Upper lobe of right lung (tissue), 1 donor: ENCODE results near the gene IMPA2. TPM values are rescaled to one million over a fixed set of nuclear protein-coding genes. Genes with fewer than 3 reads are reported as not detected.

ENCODE experiments used
- ATAC-seq: fragments of 200-7000 bp; cut with Tn5 transposase; one replicate; pipeline ENCODE4 v1.9.1; 2020; ENCODE audit warnings: mild to moderate bottlenecking, moderate library complexity
- DNase-seq: peaks from one replicate; pipeline ENCODE4 v3.0.0-alpha.2; 2020
- H3K27ac ChIP-seq: fragments of 200-600 bp; one replicate; pipeline ENCODE4 v1.8.0; 2022
- H3K27me3 ChIP-seq: fragments of 200-600 bp; one replicate; pipeline ENCODE4 v1.8.0; 2022; ENCODE audit warnings: mild to moderate bottlenecking
- H3K36me3 ChIP-seq: fragments of 200-600 bp; one replicate; pipeline ENCODE4 v1.8.0; 2022
- H3K4me1 ChIP-seq: fragments of 200-600 bp; one replicate; pipeline ENCODE4 v1.8.0; 2022
- H3K4me3 ChIP-seq: fragments of 200-600 bp; one replicate; pipeline ENCODE4 v1.8.0; 2022; ENCODE audit warnings: mild to moderate bottlenecking
- H3K9me3 ChIP-seq: fragments of 200-600 bp; one replicate; pipeline ENCODE4 v1.8.0; 2022
- CTCF ChIP-seq: fragments of 200-600 bp; IDR thresholded peaks from one replicate; pipeline ENCODE4 v1.8.0; 2022; ENCODE audit warnings: antibody characterized with exemption
- intact Hi-C: fragments of 100-400 bp; cut with DNase I; formaldehyde crosslinking; loops from one replicate; pipeline ENCODE4 v1.11.0; 2022
- total RNA-seq: library from RNA; stranded (reverse); fragmentation: NEBNext Ultra II Directional; extraction: Animal tissue kit (Norgen Biotek cat#: 25700); gene quantifications from one replicate; pipeline ENCODE4 v1.2.1, GENCODE V29; 2021
- donor health status: DM: no; HTN: yes; CAD: no; lungs with severe emphysema.

The IMPA2 gene
- total RNA-seq, 1 donor from 2014 or later = 54.6 TPM

- intact Hi-C loops = no loop called here
- Histone ChIP-seq H3K4me1 (peaks cover 29% of the 10 kb centered on the region), H3K27me3 (no peaks in the 10 kb centered on the region), H3K27ac (peak overlapping the region; percentile 86), H3K36me3 (no peaks in the 10 kb centered on the region), H3K9me3 (no peaks in the 10 kb centered on the region), H3K4me3 (peak overlapping the region; percentile 76)
- DNase-seq (no peak), ATAC-seq (peak; percentile 28)
- TF ChIP-seq CTCF = no peak
Observed at GRCh38 chr18:11981543-11982366, 448 bp downstream of the IMPA2 start.

- peak overlapping the region; percentile 76 for H3K4me3 ChIP-seq
- H3K27me3 ChIP-seq = no peaks in the 10 kb centered on the region
- H3K4me1 ChIP-seq = peaks cover 33% of the 10 kb centered on the region
- peak overlapping the region; percentile 86 for H3K27ac ChIP-seq
- no peaks in the 10 kb centered on the region for H3K9me3 ChIP-seq
- no peaks in the 10 kb centered on the region for H3K36me3 ChIP-seq
- DNase-seq = no peak
- ATAC-seq = no peak
- TF ChIP-seq CTCF = no peak
- intact Hi-C loops = no loop called here
Observed at GRCh38 chr18:11982981-11983380, 1.7 kb downstream of the IMPA2 start.

- intact Hi-C loops = no loop called here
- H3K9me3 ChIP-seq = no peaks in the 10 kb centered on the region
- peak overlapping the region; percentile 76 for H3K4me3 ChIP-seq
- DNase-seq (no peak), ATAC-seq (no peak)
- TF ChIP-seq CTCF = no peak
- peaks cover 33% of the 10 kb centered on the region for H3K4me1 ChIP-seq
- no peaks in the 10 kb centered on the region for H3K27me3 ChIP-seq
- no peaks in the 10 kb centered on the region for H3K36me3 ChIP-seq
- no peak overlapping the region for H3K27ac ChIP-seq
Observed at GRCh38 chr18:11983592-11983991, 2.3 kb downstream of the IMPA2 start.

GRCh38 chr18:11984091-11984490 is 2.8 kb downstream of the IMPA2 start:
- intact Hi-C loops = no loop called here
- no peak overlapping the region for H3K4me3 ChIP-seq
- DNase-seq (no peak), ATAC-seq (no peak)
- no peak for TF ChIP-seq CTCF
- peaks cover 33% of the 10 kb centered on the region for H3K4me1 ChIP-seq
- H3K27me3 ChIP-seq = no peaks in the 10 kb centered on the region
- H3K9me3 ChIP-seq = no peaks in the 10 kb centered on the region
- no peak overlapping the region for H3K27ac ChIP-seq
- H3K36me3 ChIP-seq = no peaks in the 10 kb centered on the region

- Histone ChIP-seq H3K36me3 (no peaks in the 10 kb centered on the region), H3K4me3 (no peak overlapping the region), H3K27ac (no peak overlapping the region), H3K27me3 (no peaks in the 10 kb centered on the region), H3K4me1 (peaks cover 26% of the 10 kb centered on the region), H3K9me3 (no peaks in the 10 kb centered on the region)
- DNase-seq (no peak), ATAC-seq (no peak)
- TF ChIP-seq CTCF = no peak
- intact Hi-C loops = no loop called here
Observed at GRCh38 chr18:11985586-11985985, 4.3 kb downstream of the IMPA2 start.
